MCF 10A (cell line): ENCODE measurements around the gene NFAT5. TPM values are rescaled to one million over a fixed set of nuclear protein-coding genes. Genes with fewer than 3 reads are reported as not detected.

ENCODE experiments used
- BruUV-seq: library from RNA; stranded (reverse); fragments of 400-500 nt; replicated peaks from 2 replicates; lab custom pipeline; 2021; lab: Mats Ljungman, UMichigan
- CTCF ChIA-PET: fragments of 300-600 bp; sonication (Branson Sonifier 250); formaldehyde crosslinking; extraction: SDS; loops from one replicate; lab custom pipeline; 2021; ENCODE audit warnings: antibody characterized with exemption, inconsistent platforms; lab: Yijun Ruan, JAX
- POLR2A ChIA-PET: fragments of 300-600, 350-650 bp; sonication (Branson Sonifier 250); formaldehyde crosslinking; extraction: SDS; loops from one replicate; lab custom pipeline; 2020; ENCODE audit warnings: antibody characterized with exemption, inconsistent platforms; lab: Yijun Ruan, JAX
- DNase-seq: peaks from one replicate; pipeline ENCODE4 v3.0.0-alpha.2; 2018; ENCODE audit not compliant: unreplicated experiment
- H3K27ac Mint-ChIP-seq: one replicate; pipeline ENCODE4 v1.8.0; 2022; ENCODE audit warnings: mild to moderate bottlenecking, low read depth, mixed read lengths; ENCODE audit not compliant: unreplicated experiment
- H3K27me3 Mint-ChIP-seq: one replicate; pipeline ENCODE4 v1.8.0; 2022; ENCODE audit warnings: mixed read lengths; ENCODE audit not compliant: insufficient read depth, unreplicated experiment
- H3K36me3 Mint-ChIP-seq: one replicate; pipeline ENCODE4 v1.8.0; 2022; ENCODE audit warnings: mild to moderate bottlenecking, moderate library complexity, mixed read lengths; ENCODE audit not compliant: insufficient read depth, unreplicated experiment
- H3K4me1 Mint-ChIP-seq: one replicate; pipeline ENCODE4 v1.8.0; 2022; ENCODE audit warnings: mixed read lengths; ENCODE audit not compliant: insufficient read depth, unreplicated experiment
- H3K4me3 Mint-ChIP-seq: one replicate; pipeline ENCODE4 v1.8.0; 2022; ENCODE audit warnings: mild to moderate bottlenecking, moderate library complexity, mixed read lengths; ENCODE audit not compliant: unreplicated experiment
- H3K9me3 Mint-ChIP-seq: one replicate; pipeline ENCODE4 v1.8.0; 2022; ENCODE audit warnings: mixed read lengths; ENCODE audit not compliant: unreplicated experiment
- CTCF ChIP-seq: fragments of 200-600 bp; IDR thresholded peaks from one replicate; pipeline ENCODE4 v1.8.0; 2022; ENCODE audit warnings: antibody characterized with exemption, mild to moderate bottlenecking; ENCODE audit not compliant: unreplicated experiment
- intact Hi-C: fragments of 100-400 bp; cut with micrococcal nuclease; formaldehyde crosslinking; loops from 2 replicates; pipeline ENCODE4 v1.14.1; 2022
- total RNA-seq: library from RNA; stranded (reverse); gene quantifications from 2 replicates; pipeline ENCODE4 v1.2.3, GENCODE V29; 2022

Gene NFAT5
- total RNA-seq, 1 experiment from 2014 or later: 46.4 TPM

GRCh38 chr16:69701452-69701851 is 135.7 kb downstream of the NFAT5 start:
- no peak for TF ChIP-seq CTCF
- POLR2A ChIA-PET: interaction anchor here (0.7 to 2.6 kb wide), 4 partner anchors 10 to 60 kb away, joined by 3 to 8 read pairs (median 4); partner anchors contain the start of genes NOB1 and WWP2
- no TSS peak for BruUV-seq
- Mint-ChIP-seq H3K27ac (no peak overlapping the region), H3K9me3 (no peaks in the 10 kb centered on the region), H3K4me3 (no peak overlapping the region), H3K27me3 (no peaks in the 10 kb centered on the region), H3K36me3 (peaks cover 58% of the 10 kb centered on the region), H3K4me1 (no peaks in the 10 kb centered on the region)
- CTCF ChIA-PET: interaction anchor here (0.6 to 1.4 kb wide), 2 partner anchors 53 to 302 kb away, joined by 3 to 5 read pairs; partner anchors contain the start of gene NOB1
- intact Hi-C loops: no loop called here
- DNase-seq: no peak

GRCh38 chr16:69701866-69702265 is 136.1 kb downstream of the NFAT5 start:
- ChIA-PET CTCF (interaction anchor here (0.6 to 1.4 kb wide), 2 partner anchors 53 to 302 kb away, joined by 3 to 5 read pairs; partner anchors contain the start of gene NOB1), POLR2A (interaction anchor here (0.6 to 2.6 kb wide), 7 partner anchors 9 to 61 kb away, joined by 3 to 8 read pairs (median 4); partner anchors contain the start of genes NOB1 and WWP2)
- no peak for TF ChIP-seq CTCF
- Mint-ChIP-seq H3K4me3 (no peak overlapping the region), H3K36me3 (peaks cover 57% of the 10 kb centered on the region), H3K4me1 (no peaks in the 10 kb centered on the region), H3K27ac (no peak overlapping the region), H3K9me3 (no peaks in the 10 kb centered on the region), H3K27me3 (no peaks in the 10 kb centered on the region)
- intact Hi-C loops: no loop called here
- no TSS peak for BruUV-seq
- DNase-seq: no peak

GRCh38 chr16:69703638-69704037 is 137.9 kb downstream of the NFAT5 start:
- TF ChIP-seq CTCF: no peak
- no TSS peak for BruUV-seq
- no peaks in the 10 kb centered on the region for H3K27me3 Mint-ChIP-seq
- no peak overlapping the region for H3K27ac Mint-ChIP-seq
- no peak for DNase-seq
- ChIA-PET POLR2A (interaction anchor here (0.6 to 3.4 kb wide), 4 partner anchors 8 to 284 kb away, joined by 4 to 18 read pairs (median 6); partner anchors contain the start of genes NQO1 and WWP2), CTCF (interaction anchor here (0.5 to 4.2 kb wide), 6 partner anchors 18 to 157 kb away, joined by 3 to 30 read pairs (median 3); partner anchors contain the start of genes NOB1 and NQO1)
- peaks cover 59% of the 10 kb centered on the region for H3K36me3 Mint-ChIP-seq
- intact Hi-C loops: no loop called here
- no peaks in the 10 kb centered on the region for H3K4me1 Mint-ChIP-seq
- H3K4me3 Mint-ChIP-seq: no peak overlapping the region
- H3K9me3 Mint-ChIP-seq: no peaks in the 10 kb centered on the region

- intact Hi-C loops: no loop called here
- TF ChIP-seq CTCF: no peak
- Mint-ChIP-seq H3K36me3 (peaks cover 54% of the 10 kb centered on the region), H3K27ac (no peak overlapping the region), H3K4me1 (peaks cover 9% of the 10 kb centered on the region), H3K27me3 (no peaks in the 10 kb centered on the region), H3K4me3 (no peak overlapping the region), H3K9me3 (no peaks in the 10 kb centered on the region)
- DNase-seq: peak; percentile 53
- BruUV-seq: no TSS peak
- ChIA-PET CTCF (interaction anchor here (0.5 to 4.2 kb wide), 6 partner anchors 11 to 951 kb away, joined by 3 to 30 read pairs (median 4); partner anchors contain the start of gene NOB1), POLR2A (interaction anchor here (0.6 to 3.1 kb wide), 4 partner anchors 17 to 55 kb away, joined by 3 to 10 read pairs (median 4); partner anchors contain the start of genes NOB1 and WWP2)
These were observed 140.6 kb downstream of the NFAT5 start for GRCh38 chr16:69706256-69706974.
